MCF 10A (cell line): ENCODE data around the gene KRTAP5-2. TPM values are rescaled to one million over a fixed set of nuclear protein-coding genes. Genes with fewer than 3 reads are reported as not detected.
"Not testable (repeated sequence)": the region's sequence is repeated elsewhere in the genome, so short reads cannot be mapped to it uniquely, and the experiment has no call there.

ENCODE experiments used
- BruUV-seq: library from RNA; stranded (reverse); fragments of 400-500 nt; replicated peaks from 2 replicates; lab custom pipeline; 2021; lab: Mats Ljungman, UMichigan
- CTCF ChIA-PET: fragments of 300-600 bp; sonication (Branson Sonifier 250); formaldehyde crosslinking; extraction: SDS; loops from one replicate; lab custom pipeline; 2021; ENCODE audit warnings: antibody characterized with exemption, inconsistent platforms; lab: Yijun Ruan, JAX
- POLR2A ChIA-PET: fragments of 300-600, 350-650 bp; sonication (Branson Sonifier 250); formaldehyde crosslinking; extraction: SDS; loops from one replicate; lab custom pipeline; 2020; ENCODE audit warnings: antibody characterized with exemption, inconsistent platforms; lab: Yijun Ruan, JAX
- DNase-seq: peaks from one replicate; pipeline ENCODE4 v3.0.0-alpha.2; 2018; ENCODE audit not compliant: unreplicated experiment
- H3K27ac Mint-ChIP-seq: one replicate; pipeline ENCODE4 v1.8.0; 2022; ENCODE audit warnings: mild to moderate bottlenecking, low read depth, mixed read lengths; ENCODE audit not compliant: unreplicated experiment
- H3K27me3 Mint-ChIP-seq: one replicate; pipeline ENCODE4 v1.8.0; 2022; ENCODE audit warnings: mixed read lengths; ENCODE audit not compliant: insufficient read depth, unreplicated experiment
- H3K36me3 Mint-ChIP-seq: one replicate; pipeline ENCODE4 v1.8.0; 2022; ENCODE audit warnings: mild to moderate bottlenecking, moderate library complexity, mixed read lengths; ENCODE audit not compliant: insufficient read depth, unreplicated experiment
- H3K4me1 Mint-ChIP-seq: one replicate; pipeline ENCODE4 v1.8.0; 2022; ENCODE audit warnings: mixed read lengths; ENCODE audit not compliant: insufficient read depth, unreplicated experiment
- H3K4me3 Mint-ChIP-seq: one replicate; pipeline ENCODE4 v1.8.0; 2022; ENCODE audit warnings: mild to moderate bottlenecking, moderate library complexity, mixed read lengths; ENCODE audit not compliant: unreplicated experiment
- H3K9me3 Mint-ChIP-seq: one replicate; pipeline ENCODE4 v1.8.0; 2022; ENCODE audit warnings: mixed read lengths; ENCODE audit not compliant: unreplicated experiment
- intact Hi-C: fragments of 100-400 bp; cut with micrococcal nuclease; formaldehyde crosslinking; loops from 2 replicates; pipeline ENCODE4 v1.14.1; 2022
- total RNA-seq: library from RNA; stranded (reverse); gene quantifications from 2 replicates; pipeline ENCODE4 v1.2.3, GENCODE V29; 2022
- TF ChIP-seq, protein P1 (sequence below): fragments of 200-600 bp; IDR thresholded peaks from one replicate; pipeline ENCODE4 v1.8.0; 2022; ENCODE audit warnings: antibody characterized with exemption, mild to moderate bottlenecking; ENCODE audit not compliant: unreplicated experiment

Gene KRTAP5-2
- total RNA-seq, 1 experiment from 2014 or later = not detected

DNA sequence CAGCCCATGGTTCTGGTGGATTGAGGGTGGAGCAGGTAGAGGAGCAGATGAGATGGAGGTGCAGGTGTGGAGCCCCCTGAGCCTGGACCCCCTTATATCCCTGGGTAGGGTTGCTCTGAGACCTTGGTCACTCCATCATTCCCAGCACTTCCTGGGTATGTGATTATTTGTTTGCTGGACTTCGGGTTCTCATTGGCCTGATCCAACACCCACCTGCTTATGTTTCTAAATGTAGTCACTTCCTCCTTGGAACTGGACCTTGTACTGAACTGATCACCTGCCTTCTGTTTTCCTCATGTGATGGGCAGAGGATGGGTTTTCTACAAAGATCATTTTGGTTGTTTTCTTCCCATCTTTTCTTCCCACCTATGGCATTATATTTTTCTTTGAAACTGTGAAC is 24.0 kb upstream of the KRTAP5-2 start, which contains the start of gene KRTAP5-4:
Gene KRTAP5-4 (minus strand): TSS at position 53 of the 400 bp plus-strand sequence. CDS start 45 bp downstream, at position 8.
- POLR2A ChIA-PET = no interaction called here

DNA sequence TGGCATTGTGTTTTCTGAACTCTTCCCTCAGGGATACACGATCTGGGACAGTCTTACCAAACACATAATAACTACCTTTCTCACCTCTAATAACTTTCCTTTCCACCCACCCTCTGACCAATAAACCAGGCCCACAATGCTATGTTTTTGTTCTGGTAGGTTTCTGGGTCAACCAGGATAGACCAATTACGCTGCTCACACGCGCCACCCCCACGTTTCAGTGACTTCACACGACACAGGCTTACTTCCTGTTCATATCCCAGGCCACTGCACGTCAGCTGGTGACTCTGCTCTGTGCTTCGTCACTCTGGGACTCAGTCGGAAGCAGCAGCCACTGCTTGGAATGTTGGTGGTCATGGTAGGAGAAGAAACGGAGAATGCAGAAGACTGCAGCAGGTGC is 21.4 kb upstream of the KRTAP5-2 start:
- no peaks in the 10 kb centered on the region for H3K36me3 Mint-ChIP-seq
- no peak overlapping the region for H3K4me3 Mint-ChIP-seq
- TF ChIP-seq, protein P1, sequence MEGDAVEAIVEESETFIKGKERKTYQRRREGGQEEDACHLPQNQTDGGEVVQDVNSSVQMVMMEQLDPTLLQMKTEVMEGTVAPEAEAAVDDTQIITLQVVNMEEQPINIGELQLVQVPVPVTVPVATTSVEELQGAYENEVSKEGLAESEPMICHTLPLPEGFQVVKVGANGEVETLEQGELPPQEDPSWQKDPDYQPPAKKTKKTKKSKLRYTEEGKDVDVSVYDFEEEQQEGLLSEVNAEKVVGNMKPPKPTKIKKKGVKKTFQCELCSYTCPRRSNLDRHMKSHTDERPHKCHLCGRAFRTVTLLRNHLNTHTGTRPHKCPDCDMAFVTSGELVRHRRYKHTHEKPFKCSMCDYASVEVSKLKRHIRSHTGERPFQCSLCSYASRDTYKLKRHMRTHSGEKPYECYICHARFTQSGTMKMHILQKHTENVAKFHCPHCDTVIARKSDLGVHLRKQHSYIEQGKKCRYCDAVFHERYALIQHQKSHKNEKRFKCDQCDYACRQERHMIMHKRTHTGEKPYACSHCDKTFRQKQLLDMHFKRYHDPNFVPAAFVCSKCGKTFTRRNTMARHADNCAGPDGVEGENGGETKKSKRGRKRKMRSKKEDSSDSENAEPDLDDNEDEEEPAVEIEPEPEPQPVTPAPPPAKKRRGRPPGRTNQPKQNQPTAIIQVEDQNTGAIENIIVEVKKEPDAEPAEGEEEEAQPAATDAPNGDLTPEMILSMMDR = no peak
- intact Hi-C loops = no loop called here
- ChIA-PET CTCF (interaction anchor here (0.6 to 1.5 kb wide), 3 partner anchors 20 to 532 kb away, joined by 3 to 9 read pairs (median 7); no protein-coding TSS in a partner anchor), POLR2A (no interaction called here)
- H3K27ac Mint-ChIP-seq = no peak overlapping the region
- no peak for DNase-seq
- H3K27me3 Mint-ChIP-seq = peaks cover 75% of the 10 kb centered on the region
- no TSS peak for BruUV-seq
- no peaks in the 10 kb centered on the region for H3K9me3 Mint-ChIP-seq
- no peaks in the 10 kb centered on the region for H3K4me1 Mint-ChIP-seq

More for the DNA sequence above, 24.0 kb upstream of the KRTAP5-2 start, which contains the start of gene KRTAP5-4:
- H3K27me3 Mint-ChIP-seq = peaks cover 75% of the 10 kb centered on the region
- intact Hi-C loops = no loop called here
- no peaks in the 10 kb centered on the region for H3K9me3 Mint-ChIP-seq
- no TSS peak for BruUV-seq
- CTCF ChIA-PET = interaction anchor here (0.5 kb wide), 1 partner anchor 147 kb away, joined by 3 read pairs; no protein-coding TSS in a partner anchor
- no peaks in the 10 kb centered on the region for H3K36me3 Mint-ChIP-seq
- H3K4me3 Mint-ChIP-seq = no peak within 1 kb of the TSS
- H3K27ac Mint-ChIP-seq = no peak within 1 kb of the TSS
- DNase-seq = no peak
- TF ChIP-seq, protein P1 = no peak
- H3K4me1 Mint-ChIP-seq = no peaks in the 10 kb centered on the region

DNA sequence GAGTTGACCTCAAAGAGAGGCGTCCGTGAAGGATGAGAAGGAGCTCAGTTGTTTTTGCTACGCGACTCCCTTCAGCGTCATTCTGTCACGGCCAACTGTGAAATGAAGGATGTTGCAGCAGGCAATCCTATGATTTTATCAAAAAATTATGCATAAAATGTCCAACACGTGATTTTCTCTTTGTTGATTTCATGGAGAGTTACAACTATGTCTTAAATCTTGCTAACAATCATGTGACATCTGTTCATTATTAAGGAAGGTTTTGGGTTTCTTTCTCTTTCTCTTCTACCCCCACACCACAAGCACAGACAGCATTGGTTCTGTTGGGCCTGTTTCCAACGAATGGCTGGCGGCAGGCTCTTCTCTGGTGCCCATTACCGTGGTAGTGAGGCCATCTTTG is 20.1 kb upstream of the KRTAP5-2 start:
- intact Hi-C loops = no loop called here

DNA sequence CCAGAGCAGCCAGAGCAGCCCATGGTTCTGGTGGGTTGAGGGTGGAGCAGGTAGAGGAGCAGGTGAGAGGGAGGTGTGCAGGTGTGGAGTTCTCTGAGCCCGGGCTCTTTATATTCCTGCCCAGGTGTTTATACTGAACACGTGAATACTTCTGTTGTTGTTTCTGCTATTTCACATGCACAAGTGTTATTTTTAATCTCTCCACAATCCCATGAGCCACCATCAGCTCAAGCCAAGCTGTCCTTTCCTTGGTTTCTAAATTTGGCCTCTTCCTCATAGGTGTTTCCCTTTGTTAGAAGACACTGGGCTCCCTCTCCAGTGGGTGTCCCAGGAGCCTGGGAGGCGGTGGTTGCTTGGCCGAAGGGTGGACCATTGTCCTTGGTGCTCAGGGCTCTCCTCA is 10.3 kb upstream of the KRTAP5-2 start, which contains the start of gene KRTAP5-3:
Gene KRTAP5-3 (minus strand): TSS at position 101 of the 400 bp plus-strand sequence. CDS start 78 bp downstream, at position 23.
- no peaks in the 10 kb centered on the region for H3K4me1 Mint-ChIP-seq
- ChIA-PET CTCF (interaction anchor here (1.1 to 1.2 kb wide), 2 partner anchors 13 to 46 kb away, joined by 3 to 4 read pairs; no protein-coding TSS in a partner anchor), POLR2A (no interaction called here)
- no peaks in the 10 kb centered on the region for H3K9me3 Mint-ChIP-seq
- peaks cover 6% of the 10 kb centered on the region for H3K36me3 Mint-ChIP-seq
- no peak for DNase-seq
- no peak within 1 kb of the TSS for H3K4me3 Mint-ChIP-seq
- no peak within 1 kb of the TSS for H3K27ac Mint-ChIP-seq
- intact Hi-C loops = no loop called here
- BruUV-seq = no TSS peak
- peaks cover 44% of the 10 kb centered on the region for H3K27me3 Mint-ChIP-seq
- TF ChIP-seq, protein P1 = no peak

More for the DNA sequence above, 20.1 kb upstream of the KRTAP5-2 start:
- H3K4me3 Mint-ChIP-seq = no peak overlapping the region
- H3K9me3 Mint-ChIP-seq = no peaks in the 10 kb centered on the region
- TF ChIP-seq, protein P1 = no peak
- no peaks in the 10 kb centered on the region for H3K4me1 Mint-ChIP-seq
- no peak for DNase-seq
- H3K27me3 Mint-ChIP-seq = peaks cover 76% of the 10 kb centered on the region
- POLR2A ChIA-PET = interaction anchor here (0.6 kb wide), 1 partner anchor 8 kb away, joined by 3 read pairs; no protein-coding TSS in a partner anchor
- CTCF ChIA-PET = interaction anchor here (0.8 to 1.0 kb wide), 5 partner anchors 10 to 43 kb away, joined by 3 to 7 read pairs (median 3); no protein-coding TSS in a partner anchor
- H3K27ac Mint-ChIP-seq = no peak overlapping the region
- no TSS peak for BruUV-seq
- H3K36me3 Mint-ChIP-seq = no peaks in the 10 kb centered on the region

DNA sequence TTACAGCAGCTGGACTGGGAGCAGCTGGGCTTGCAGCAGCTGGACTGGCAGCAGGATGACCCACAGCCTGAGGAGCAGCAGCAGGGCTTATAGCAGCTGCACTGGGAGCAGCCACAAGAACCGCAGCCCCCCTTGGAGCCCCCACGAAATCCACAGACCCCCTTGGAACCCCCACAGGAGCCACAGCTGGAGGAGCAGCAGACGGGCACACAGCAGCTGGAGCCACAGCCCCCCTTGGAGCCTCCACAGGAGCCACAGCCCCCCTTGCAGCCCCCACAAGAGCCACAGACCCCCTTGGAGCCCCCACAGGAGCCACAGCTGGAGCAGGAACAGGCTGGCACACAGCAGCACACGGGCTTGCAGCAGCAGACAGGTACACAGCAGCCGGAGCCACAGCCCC is 9.8 kb upstream of the KRTAP5-2 start:
- POLR2A ChIA-PET, H3K27ac Mint-ChIP-seq: not testable (repeated sequence)

DNA sequence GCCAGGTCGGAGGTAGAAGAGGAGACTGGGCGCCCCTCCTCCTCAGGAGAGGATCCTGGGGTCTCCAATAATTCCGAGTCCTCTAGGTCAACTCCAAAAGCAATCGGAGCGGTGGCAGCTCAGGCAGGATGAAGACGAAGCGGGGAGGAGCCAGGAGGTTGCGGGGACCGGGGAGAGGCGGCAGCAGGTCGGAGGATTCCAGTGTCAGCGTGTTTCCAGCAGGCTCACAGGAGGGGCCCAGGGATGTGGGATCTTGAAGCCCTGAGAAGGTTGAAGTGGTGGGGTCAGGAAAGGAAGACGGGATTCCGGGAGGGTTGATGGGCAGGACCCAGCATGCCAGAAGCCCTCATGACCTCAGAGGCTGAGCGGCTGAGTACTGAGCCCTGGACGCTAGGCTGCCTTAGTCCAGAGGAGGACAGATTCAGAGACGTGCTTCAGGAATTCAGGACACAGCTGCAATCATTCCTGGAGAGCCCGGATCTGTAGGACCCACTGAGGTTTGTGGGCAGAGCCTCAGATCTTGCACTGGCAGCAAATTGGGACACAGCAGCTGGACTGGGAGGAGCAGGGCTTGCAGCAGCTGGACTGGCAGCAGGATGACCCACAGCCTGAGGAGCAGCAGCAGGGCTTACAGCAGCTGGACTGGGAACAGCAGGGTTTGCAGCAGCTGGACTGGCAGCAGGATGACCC is 9.2 kb upstream of the KRTAP5-2 start:
- H3K27me3 Mint-ChIP-seq = peaks cover 54% of the 10 kb centered on the region
- POLR2A ChIA-PET, H3K4me3 Mint-ChIP-seq: not testable (repeated sequence)

More for the DNA sequence above, 9.8 kb upstream of the KRTAP5-2 start:
- H3K27me3 Mint-ChIP-seq = peaks cover 48% of the 10 kb centered on the region
- DNase-seq, H3K4me3 Mint-ChIP-seq, H3K4me1 Mint-ChIP-seq, H3K36me3 Mint-ChIP-seq, BruUV-seq, H3K9me3 Mint-ChIP-seq, intact Hi-C loops: not testable (repeated sequence)
- CTCF ChIA-PET = interaction anchor here (1.2 kb wide), 1 partner anchor 13 kb away, joined by 3 read pairs; no protein-coding TSS in a partner anchor

More for the DNA sequence above, 9.2 kb upstream of the KRTAP5-2 start:
- CTCF ChIA-PET = interaction anchor here (1.2 kb wide), 1 partner anchor 12 kb away, joined by 3 read pairs; no protein-coding TSS in a partner anchor
- intact Hi-C loops, H3K36me3 Mint-ChIP-seq, H3K27ac Mint-ChIP-seq, H3K9me3 Mint-ChIP-seq, BruUV-seq, DNase-seq, H3K4me1 Mint-ChIP-seq: not testable (repeated sequence)
